ENCODE data around the gene C1orf21.

DNA sequence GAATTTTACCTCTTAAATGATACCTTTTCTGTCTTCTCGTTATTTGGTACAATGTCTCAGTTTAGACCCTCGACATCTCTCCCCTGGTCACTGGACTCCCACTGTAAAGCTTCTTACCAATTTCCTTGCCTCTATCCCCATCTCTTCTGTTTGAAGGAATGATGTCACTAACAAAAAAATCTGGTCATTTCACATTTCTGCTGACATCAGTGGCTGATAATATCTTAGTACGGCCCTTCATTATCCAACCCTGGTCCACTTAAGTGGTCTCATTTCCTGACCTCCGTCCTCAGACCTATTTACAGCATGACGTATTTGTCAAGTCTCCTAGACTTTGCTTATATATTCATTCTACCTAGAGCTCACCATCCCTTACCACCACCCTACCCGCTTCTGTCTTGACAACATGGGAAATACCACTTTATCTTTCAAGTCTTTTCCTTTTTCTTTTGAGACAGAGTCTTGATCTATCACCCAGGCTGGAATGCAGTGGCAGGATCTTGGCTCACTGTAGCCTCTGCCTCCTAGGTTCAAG lies 60.9 kb downstream of the C1orf21 start:
- TF ChIP-seq POLR2A (IDR thresholded peaks at IDR 0.05; ENCODE audit: low read depth, low read length) (no peak), POLR2AphosphoS5 (IDR thresholded peaks at IDR 0.05; ENCODE audit: low read depth, low read length) (no peak)
